Right ventricle myocardium inferior (tissue), 1 donor: ENCODE data around the gene TPRG1L. TPM values are rescaled to one million over a fixed set of nuclear protein-coding genes. Genes with fewer than 3 reads are reported as not detected.
A peak's percentile ranks its signal among the peaks of the same experiment; 100 is the strongest.

Experiments used
- ATAC-seq: fragments of 200-7000 bp; cut with Tn5 transposase; one replicate; pipeline ENCODE4 v1.9.1; 2020; ENCODE audit warnings: mild to moderate bottlenecking, moderate library complexity
- DNase-seq: peaks from one replicate; pipeline ENCODE4 v3.0.0; 2021; ENCODE audit errors: missing footprints
- intact Hi-C: fragments of 100-400 bp; cut with DNase I; formaldehyde crosslinking; loops from one replicate; pipeline ENCODE4 v1.11.0; 2022
- total RNA-seq: library from RNA; stranded (reverse); fragmentation: NEBNext Ultra II Directional; extraction: Animal tissue kit (Norgen Biotek cat#: 25700); gene quantifications from one replicate; pipeline ENCODE4 v1.2.1, GENCODE V29; 2021
- donor health status: DM: no; HTN: yes; CAD: no; lungs with severe emphysema.

Gene TPRG1L
- total RNA-seq, 1 donor from 2014 or later: 46.1 TPM

- intact Hi-C loops: no loop called here
- ATAC-seq: no peak
- no peak for DNase-seq
Observed at GRCh38 chr1:3604997-3605823, 19.6 kb upstream of the TPRG1L start.

- intact Hi-C loops: no loop called here
- ATAC-seq (no peak), DNase-seq (no peak)
Observed at GRCh38 chr1:3606779-3607702, 17.8 kb upstream of the TPRG1L start.

GRCh38 chr1:3607703-3608065 is 17.1 kb upstream of the TPRG1L start:
- no peak for ATAC-seq
- intact Hi-C loops: no loop called here
- DNase-seq: no peak

- intact Hi-C loops: no loop called here
- DNase-seq: no peak
Observed at GRCh38 chr1:3608154-3608553, 16.7 kb upstream of the TPRG1L start.

GRCh38 chr1:3609016-3609768 is 15.6 kb upstream of the TPRG1L start:
- intact Hi-C loops: no loop called here
- ATAC-seq (no peak), DNase-seq (no peak)

More at GRCh38 chr1:3608154-3608553, 16.7 kb upstream of the TPRG1L start:
- no peak for ATAC-seq

GRCh38 chr1:3609769-3610526 is 14.9 kb upstream of the TPRG1L start:
- ATAC-seq (no peak), DNase-seq (no peak)
- intact Hi-C loops: no loop called here

GRCh38 chr1:3610527-3611169 is 14.2 kb upstream of the TPRG1L start:
- DNase-seq (no peak), ATAC-seq (no peak)
- intact Hi-C loops: no loop called here

GRCh38 chr1:3611170-3612019 is 13.4 kb upstream of the TPRG1L start, which contains the start of gene MEGF6:
Gene MEGF6 (minus strand): TSS chr1:3611508. CDS start chr1:3611268, 240 bp downstream.
- ATAC-seq (peak; percentile 55), DNase-seq (no peak)
- intact Hi-C loops: no loop called here

GRCh38 chr1:3612123-3612522 is 12.7 kb upstream of the TPRG1L start:
- intact Hi-C loops: no loop called here
- DNase-seq (no peak), ATAC-seq (no peak)

GRCh38 chr1:3614755-3615742 is 9.8 kb upstream of the TPRG1L start:
- ATAC-seq (no peak), DNase-seq (no peak)
- intact Hi-C loops: no loop called here

- intact Hi-C loops: no loop called here
- DNase-seq: no peak
- ATAC-seq: no peak
Observed at GRCh38 chr1:3616861-3617260, 8.0 kb upstream of the TPRG1L start.

- ATAC-seq (no peak), DNase-seq (no peak)
- intact Hi-C loops: no loop called here
Observed at GRCh38 chr1:3617806-3618345, 6.9 kb upstream of the TPRG1L start.

- DNase-seq: no peak
- intact Hi-C loops: no loop called here
- no peak for ATAC-seq
Observed at GRCh38 chr1:3618531-3618880, 6.3 kb upstream of the TPRG1L start.

- intact Hi-C loops: loop anchor here (1.0 kb wide), 2 partner anchors 54 to 128 kb away; no protein-coding TSS in a partner anchor
- ATAC-seq (peak; percentile 64), DNase-seq (no peak)
Observed at GRCh38 chr1:3618881-3619671, 5.7 kb upstream of the TPRG1L start.

- DNase-seq (no peak), ATAC-seq (no peak)
- intact Hi-C loops: loop anchor here (5.0 to 10.0 kb wide), 2 partner anchors 102 to 174 kb away; partner anchors contain the start of gene LRRC47
Observed at GRCh38 chr1:3620708-3621107, 4.1 kb upstream of the TPRG1L start.
